Cardiac septum (tissue), 1 donor: ENCODE measurements around the gene LINC00237. TPM values are rescaled to one million over a fixed set of nuclear protein-coding genes. Genes with fewer than 3 reads are reported as not detected.

Experiments
- DNase-seq: peaks from one replicate; pipeline ENCODE4 v3.0.0-alpha.2; 2020; ENCODE audit warnings: low spot score
- intact Hi-C: fragments of 100-400 bp; cut with DNase I; formaldehyde crosslinking; loops from one replicate; pipeline ENCODE4 v1.14.0; 2022
- total RNA-seq: library from RNA; stranded (reverse); fragmentation: NEBNext Ultra II Directional; extraction: Animal tissue kit (Norgen Biotek cat#: 25700); gene quantifications from one replicate; pipeline ENCODE4 v1.2.1, GENCODE V29; 2021
- donor health status: DM: no; HTN: no; CAD: no.

LINC00237 gene
- total RNA-seq, 1 donor from 2014 or later = not detected

DNA sequence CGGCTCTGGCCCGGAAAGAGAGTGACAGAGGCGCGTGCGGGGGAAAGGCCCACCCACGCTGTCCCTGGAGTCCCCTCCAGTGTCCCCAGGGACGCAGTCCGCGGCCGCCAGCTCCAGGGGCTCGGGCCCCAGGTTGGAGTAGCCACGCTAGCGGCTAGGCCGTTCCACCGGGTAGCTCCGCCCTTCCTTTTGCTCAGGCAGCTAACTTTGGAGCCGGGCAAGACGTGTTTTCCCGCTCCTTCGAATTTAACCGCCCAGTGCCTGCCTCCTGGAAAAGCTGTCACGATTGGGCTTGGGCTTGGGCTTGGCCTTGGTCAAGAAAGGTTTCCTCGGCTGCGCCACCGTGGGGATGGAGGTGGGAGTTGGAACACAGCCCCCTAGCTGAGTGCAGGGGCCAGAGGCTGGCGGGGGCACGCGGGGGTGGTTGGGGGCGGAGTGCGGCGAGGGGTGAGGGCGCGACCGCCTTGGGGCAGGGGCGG, 4.7 kb downstream of the LINC00237 start:
- DNase-seq = peak; percentile 77
- intact Hi-C loops = loop anchor here (10.0 kb wide), 1 partner anchor 293 kb away; the partner anchor contains the start of gene NKX2-4

DNA sequence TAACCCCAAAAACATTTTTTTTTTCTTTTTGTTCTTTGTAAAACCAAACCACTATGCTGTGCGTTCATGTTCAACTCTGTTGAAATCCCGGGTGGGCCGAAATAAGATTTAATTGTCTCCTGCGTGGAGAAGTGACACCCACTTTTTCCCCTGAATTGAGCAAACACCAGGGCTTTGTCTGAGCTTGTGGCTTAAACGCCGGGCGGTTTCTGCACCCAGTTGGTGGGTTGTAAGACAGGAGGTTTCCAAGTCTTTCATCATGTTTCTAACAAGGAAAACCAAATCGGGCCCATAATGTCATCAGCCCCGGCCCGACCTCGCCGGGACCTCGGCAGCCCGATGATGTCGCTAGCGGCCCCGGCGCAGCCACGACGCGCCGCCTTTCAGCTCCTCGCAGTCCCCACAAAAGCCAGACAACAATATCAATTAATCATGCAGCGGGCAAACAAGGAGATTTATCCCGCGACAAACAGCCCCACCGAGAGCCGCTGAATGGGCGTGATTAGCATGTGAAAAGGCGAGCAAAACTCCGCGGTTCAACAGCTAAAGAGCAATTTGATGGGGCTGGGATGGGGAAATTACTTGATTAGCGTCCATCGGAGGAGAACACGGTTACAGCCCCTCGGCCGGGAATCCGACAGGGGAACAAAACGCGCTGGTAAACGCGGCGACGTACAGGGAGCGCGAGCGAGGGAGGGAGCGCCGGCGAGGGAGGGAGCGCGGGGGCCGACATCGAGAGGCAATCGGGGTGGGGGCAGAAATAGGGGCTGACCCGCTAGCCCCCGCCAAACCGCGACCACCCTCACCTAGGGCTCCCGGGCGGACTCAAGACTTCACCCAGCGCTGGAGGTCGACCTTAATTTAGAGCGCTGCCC, 5.3 kb downstream of the LINC00237 start:
- no peak for DNase-seq
- intact Hi-C loops = loop anchor here (10.0 kb wide), 1 partner anchor 294 kb away; the partner anchor contains the start of gene NKX2-4

DNA sequence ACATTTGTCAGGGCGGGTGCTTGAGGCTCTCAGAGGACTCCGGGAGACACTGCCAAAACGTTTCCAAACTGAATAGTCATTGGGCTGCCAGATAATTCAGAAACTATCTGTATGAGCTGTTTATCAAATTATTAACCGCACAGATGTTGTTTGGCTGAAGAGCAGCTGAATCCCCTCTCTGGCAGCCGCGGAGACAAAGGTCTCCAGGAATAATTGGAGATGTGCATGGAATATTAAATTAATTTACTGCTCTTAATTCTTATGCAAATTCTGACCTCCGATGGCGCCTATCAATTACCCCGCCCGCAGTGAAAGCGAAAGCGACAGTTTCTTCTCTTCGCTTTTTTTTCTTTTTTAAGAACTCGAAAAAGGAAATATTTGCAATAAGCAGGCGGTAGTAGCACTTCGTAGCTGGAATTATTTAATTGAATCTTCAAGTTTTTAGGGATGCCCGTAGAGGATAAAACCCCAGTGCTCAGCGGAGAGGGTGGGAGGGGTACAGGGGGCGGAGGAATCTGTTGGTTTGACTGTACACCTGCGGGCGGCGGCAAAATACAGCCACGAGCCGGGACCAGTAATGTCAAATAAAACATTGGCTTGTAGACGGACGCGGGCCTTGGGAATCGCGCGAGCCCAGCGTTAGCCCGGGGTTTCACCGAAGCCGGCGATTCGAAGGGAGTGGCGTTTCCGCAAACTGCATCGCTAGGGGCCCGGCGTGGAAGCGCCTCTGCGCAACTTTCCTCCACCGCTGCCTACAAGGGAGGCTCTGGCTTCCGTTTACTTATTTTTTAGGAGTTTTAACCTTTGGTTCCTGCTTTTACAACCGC, 6.2 kb downstream of the LINC00237 start:
- peak; percentile 80 for DNase-seq
- intact Hi-C loops = loop anchor here (10.0 kb wide), 1 partner anchor 295 kb away; the partner anchor contains the start of gene NKX2-4

DNA sequence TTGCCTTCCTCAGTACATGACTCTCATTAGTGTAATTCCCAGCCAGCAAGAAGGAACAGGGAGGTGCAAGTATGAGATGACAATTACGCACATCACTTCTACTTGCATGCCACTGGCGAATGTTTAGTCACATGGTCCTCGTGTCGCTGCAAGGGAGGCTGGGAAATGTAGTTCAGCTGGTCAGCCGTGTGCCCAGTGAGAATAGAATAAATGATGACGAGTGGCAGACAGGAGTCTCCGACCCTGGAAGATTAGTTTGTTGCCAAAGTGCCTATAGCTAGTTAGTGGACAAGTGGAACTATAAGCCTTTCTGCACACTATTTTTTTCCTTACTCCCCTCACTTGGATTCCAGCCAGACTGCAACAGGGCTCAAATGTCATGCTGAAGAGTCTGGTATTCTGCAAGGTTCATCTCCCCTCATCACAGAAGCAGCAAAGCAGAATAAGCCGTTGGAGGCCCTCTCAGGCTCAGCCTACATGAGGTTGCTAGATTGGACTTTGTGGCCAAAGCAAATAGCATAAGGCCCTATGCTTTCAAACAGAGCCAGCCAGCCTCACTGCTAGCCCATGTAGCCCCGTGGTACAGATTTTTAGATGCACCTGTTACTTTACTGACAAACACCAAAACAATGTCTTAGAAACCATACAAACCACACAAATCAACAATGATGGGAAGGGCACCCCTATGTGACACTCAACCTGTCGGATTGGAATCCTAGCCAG, 9.7 kb downstream of the LINC00237 start:
- no peak for DNase-seq
- intact Hi-C loops = no loop called here

DNA sequence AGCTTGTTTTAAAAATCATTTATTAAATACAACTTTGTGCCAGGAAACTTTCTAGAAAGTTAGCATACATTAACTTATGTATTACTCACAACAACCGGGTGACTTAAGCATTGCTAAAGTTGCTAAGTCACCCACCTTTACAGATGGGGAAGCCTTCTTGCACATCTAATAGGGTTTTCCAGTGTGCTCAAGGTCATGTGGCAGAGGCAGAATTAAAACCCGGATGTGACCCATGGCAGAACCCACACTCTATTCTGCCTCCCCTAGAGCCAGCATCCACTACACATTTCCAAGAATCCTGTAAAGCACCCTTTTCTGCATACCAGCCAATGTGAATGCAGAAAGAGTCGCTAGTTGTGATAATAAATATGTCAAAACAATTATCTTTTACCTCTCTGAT, 13.4 kb downstream of the LINC00237 start:
- no peak for DNase-seq
- intact Hi-C loops = no loop called here

DNA sequence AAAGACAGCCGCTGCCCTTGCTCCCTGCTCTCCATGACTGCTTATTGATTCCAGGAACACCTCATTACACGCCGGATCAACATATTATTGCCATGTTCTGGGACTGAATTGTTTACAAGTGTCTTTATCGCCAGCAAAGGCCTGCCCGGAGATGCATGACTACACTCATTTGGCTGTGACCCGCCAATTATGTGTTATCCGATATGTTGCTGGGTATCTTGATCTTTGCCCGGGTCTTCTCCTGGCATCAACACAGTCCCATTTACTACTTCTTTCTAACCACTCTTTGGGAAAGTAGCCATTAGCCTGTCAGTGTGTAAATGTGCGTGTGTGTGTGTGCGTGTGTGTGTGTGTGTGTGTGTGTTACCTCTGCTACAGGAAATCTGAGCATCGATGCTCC, 15.4 kb downstream of the LINC00237 start:
- no peak for DNase-seq
- intact Hi-C loops = no loop called here

DNA sequence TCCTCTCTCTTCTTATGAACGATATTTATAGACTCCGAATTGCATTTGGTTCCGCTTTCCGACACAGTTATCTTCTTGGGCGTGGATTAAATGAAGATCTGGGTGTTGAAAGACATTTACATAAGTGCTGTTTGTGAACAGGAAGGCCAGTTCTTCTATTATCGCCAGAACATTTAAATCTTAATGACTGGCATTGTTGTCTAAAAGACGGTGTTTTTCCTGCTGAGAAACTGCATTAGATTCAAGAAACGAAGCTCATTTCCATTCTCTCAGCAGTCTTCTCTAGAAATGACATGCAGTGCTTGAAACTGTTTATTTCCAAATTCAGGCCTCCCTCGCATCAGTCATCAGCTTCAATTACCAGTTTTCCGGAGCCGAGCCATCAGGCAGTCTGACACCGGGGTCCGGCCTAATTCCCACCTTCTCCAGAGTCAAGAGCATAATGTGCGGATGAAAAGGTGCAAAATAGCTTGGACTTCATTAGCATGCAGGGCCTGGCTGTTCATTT, 16.0 kb downstream of the LINC00237 start:
- DNase-seq = no peak
- intact Hi-C loops = no loop called here

DNA sequence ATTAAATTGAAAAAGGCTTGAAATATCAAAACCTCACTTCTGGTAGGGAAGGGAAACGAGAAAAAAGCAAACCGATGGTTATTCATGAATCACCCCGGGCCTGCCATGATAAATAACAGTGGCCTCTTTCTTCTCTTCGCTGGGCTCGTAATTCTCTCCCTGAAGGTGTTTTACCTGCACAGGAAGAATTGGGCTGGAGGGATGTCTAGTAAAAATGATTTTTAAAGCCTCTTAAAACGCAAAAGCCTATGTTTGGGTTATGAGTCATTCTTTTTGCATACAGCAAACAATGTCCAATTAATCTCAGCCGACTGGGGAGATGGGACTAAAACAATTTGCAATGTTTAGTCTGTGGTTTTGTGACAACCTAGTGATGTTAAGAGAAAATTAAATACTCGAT, 16.8 kb downstream of the LINC00237 start:
- intact Hi-C loops = no loop called here

DNA sequence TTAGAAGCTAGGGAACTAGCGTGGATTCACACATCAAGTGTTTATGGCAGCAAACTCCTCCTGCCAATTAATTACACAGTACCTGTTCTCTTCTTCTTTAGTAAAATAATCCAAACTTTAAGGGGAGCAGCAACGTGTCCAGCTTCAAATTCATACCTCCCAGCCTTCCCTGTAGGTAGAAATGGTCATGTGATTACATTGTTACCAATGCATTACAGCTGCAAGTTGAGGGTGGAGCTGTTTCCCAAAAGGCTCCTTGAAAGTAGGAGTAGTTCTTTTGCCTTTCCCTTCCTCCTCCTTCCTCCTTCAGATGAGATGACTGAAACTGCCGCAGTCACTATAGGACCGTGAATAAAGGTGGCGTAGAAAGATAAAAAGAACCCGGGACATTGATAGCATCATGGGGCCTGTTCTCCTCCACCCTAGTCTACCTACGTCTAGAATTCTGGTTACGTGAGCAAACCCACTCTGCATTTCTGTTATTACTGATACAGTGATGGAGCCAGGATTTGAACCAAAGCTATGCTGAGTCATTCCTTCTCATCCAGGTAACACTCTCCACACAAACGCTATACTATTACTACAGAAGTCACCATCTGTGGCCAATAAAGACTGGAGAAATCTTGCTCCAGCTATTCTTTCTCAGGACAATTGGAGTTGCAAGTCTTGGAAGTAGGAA, 18.2 kb downstream of the LINC00237 start:
- intact Hi-C loops = no loop called here
- DNase-seq = no peak

More for the DNA sequence above, 16.8 kb downstream of the LINC00237 start:
- no peak for DNase-seq

DNA sequence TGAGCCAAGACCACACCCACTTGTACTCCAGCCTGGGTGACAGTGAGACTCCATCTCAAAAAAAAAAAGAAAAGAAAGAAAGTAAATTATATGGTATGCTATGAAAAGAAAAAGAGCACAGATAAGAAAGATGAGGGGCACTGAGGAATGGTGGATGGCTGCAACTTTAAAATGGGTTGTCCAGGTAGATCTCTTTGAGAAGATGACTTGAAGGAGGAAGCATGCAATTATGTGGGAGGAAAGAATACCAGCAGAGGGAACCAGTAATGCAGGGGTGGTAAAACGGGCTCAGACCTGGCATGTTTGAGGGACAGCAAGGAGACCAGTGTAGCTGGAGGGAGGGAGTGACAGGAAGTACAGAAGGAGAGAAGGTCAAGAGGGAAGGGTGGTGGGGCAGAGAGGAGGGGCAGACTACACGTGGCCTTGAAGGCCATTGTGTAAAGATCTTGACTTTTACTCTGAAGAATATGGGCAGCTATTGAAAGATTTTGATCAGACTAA, 22.3 kb downstream of the LINC00237 start:
- intact Hi-C loops = no loop called here
- DNase-seq = no peak

DNA sequence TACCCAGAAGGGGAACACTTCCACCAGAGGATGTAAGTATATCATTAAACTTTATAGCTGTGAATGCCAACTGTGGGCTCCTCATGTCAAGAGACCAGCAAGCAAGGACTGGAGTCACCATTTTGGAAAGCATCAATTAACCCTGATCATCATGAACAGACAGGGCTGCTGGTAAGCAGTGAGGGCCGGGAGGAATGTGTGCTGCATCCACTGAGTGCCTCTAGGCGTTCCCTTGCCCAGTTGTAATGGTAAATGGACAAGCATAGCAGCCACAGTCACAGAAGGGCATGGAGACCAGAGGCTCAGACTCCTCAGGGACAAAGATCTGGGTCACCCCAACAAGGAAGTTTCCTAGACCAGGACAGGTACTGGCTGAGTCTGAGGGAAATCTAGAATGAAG, 23.6 kb downstream of the LINC00237 start:
- intact Hi-C loops = no loop called here
- no peak for DNase-seq

DNA sequence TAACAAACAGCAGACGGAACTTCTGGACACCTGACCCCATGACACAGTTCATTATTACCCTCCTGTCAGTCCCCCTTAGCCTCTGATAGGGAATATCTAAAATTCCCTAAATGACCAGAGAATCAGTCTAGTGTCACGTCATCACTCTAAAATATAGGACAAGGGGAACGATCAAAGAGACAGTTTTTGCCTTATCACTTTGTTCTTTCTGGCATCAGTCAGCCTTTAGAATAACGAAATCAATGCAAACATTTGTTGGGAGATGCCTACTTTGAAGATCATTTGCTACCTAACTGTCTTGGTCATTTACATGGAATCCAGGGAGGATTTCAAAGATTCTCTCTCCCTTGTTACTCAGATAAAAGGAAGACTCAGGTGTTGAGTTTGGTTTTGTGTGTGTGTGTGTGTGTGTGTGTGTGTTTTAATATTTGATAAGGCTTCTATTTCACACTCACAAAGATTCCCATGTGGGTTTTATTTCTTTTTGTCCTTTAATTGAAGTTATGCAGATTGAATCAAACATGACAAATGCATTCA, 28.3 kb downstream of the LINC00237 start:
- DNase-seq = no peak
- intact Hi-C loops = no loop called here

DNA sequence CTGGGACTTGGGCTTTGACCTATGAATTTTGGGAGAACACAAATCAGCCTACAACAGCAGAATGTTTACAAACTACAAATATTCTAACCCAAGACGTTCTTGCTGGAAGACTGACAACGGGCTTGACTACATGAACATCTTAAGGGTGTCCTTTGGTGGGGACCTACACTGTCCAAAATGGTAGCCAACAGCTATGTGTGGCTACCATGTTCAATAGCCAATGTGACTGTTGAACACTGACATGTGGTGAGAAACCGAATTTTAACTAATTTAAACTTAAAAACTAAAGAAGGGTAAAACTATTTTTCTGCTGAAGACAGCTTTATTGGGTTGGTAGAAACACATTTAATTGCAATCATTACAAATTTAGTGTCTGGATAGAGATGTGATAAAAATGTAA, 30.1 kb downstream of the LINC00237 start:
- no peak for DNase-seq
- intact Hi-C loops = no loop called here

DNA sequence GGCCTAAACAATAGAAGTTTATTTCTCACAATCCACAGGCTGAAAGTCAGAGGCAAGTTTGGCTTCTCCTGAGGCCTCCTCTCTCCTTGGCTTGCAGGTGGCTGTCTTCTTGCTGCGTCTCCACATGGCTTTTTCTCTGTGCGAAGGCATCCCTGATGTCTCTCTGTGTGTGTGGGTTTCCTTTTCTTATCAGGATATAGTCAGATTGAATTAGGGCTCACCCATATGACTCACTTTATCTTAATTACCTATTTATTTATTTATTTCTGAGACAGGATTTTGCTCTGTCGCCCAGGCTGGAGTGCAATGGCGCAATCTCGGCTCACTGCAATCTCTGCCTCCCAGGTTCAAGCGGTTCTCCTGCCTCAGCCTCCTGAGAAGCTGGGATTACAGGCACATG, 30.7 kb downstream of the LINC00237 start:
- DNase-seq = no peak
- intact Hi-C loops = no loop called here

DNA sequence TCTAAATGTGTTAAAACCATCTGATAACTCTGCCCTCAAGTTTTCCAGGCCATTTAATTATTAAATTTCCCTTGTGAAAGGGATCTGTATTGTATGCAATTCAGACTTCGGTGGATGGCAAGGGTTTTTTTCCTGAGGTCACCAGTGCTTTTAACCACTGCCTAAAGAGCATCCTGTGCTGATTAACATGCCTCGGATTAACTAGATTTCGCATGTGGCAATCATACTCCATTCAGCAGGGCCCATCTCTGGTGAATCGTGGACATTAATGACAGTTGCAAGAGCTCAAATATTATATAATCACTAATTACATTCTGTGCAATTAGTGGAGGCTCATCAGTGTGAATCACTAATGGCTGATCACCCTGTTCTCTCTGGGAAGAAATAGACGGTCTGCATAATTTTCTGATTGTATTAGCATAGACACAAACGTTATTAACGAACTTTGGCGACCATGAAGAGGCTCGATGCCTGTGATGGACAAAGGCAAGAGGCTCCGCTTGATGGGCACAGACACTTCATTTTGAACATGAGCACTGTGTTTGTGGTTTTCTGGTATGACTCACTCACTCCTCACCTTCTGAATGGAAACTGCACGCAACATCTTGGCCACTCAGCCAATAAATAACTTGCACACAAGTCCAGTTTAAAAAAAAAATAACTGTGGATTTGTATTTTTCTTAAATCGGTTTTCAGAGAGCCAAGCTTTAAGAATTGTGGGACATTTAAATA, 31.4 kb downstream of the LINC00237 start:
- intact Hi-C loops = no loop called here

DNA sequence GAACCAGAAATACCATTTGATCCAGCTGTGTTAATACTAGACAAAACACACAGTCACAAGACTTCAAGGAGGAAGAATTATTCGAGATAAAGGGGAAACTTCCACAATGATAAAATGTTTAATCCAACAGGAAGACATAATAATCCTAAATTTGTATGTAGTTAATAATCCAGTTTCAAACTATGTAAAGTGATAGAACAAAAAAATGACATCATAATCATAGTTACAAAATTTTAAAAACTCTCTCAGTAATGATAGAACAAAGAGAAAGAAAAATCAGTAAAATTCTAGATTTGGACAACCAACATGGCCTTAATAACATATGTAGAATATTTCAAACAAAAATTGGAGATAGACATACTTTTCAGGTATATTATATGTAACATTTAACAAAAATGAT, 38.9 kb downstream of the LINC00237 start:
- intact Hi-C loops = no loop called here
- no peak for DNase-seq

More for the DNA sequence above, 31.4 kb downstream of the LINC00237 start:
- DNase-seq = no peak

DNA sequence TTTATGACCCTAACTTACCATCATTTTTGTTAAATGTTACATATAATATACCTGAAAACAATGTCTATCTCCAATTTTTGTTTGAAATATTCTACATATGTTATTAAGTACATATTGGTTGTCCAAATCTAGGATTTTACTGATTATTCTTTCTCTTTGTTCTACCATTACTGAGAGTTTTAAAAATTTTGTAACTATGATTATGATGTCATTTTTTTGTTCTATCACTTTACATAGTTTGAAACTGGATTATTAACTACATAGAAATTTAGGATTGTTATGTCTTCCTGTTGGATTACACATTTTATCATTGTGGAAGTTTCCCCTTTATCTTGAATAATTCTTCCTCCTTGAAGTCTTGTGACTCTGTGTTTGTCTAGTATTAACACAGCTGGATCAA, 41.2 kb downstream of the LINC00237 start:
- DNase-seq = no peak
- intact Hi-C loops = no loop called here

DNA sequence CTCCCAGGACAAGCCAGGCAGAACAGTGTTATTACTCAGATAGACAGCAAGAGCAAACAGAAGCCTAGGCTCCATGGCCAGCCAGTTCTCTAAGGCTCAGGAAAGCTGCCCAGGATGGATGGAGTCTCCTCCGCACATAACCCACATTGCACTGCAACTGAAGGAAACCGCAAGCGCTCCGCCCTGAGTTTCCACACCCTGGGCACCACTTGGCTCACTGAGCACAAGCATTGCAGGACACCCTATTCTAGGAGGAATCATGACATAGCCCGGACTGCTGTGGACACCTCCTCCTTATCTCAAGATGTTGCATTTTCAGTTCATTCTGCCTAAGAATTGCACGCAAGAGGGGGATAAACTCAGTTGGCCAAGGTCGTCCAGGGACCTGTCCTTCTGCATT, 42.9 kb downstream of the LINC00237 start:
- DNase-seq = no peak
- intact Hi-C loops = no loop called here
